Right lobe of liver (tissue), 6 donors: Measurements from ENCODE around the gene MAP4K2. TPM values are rescaled to one million over a fixed set of nuclear protein-coding genes. Genes with fewer than 3 reads are reported as not detected.
A peak's percentile ranks its signal among the peaks of the same experiment; 100 is the strongest.

ENCODE experiments used
- ATAC-seq, 4 donors: fragments of 200-7000 bp; cut with Tn5 transposase; one replicate each; pipeline ENCODE4 v1.9.1; 2020; ENCODE audit warnings: mild to moderate bottlenecking in 4 of 4, moderate library complexity in 4 of 4
- DNase-seq, 3 donors: peaks; one replicate each; pipeline ENCODE4 v3.0.0-alpha.2; 2020
- H3K27ac ChIP-seq, 3 donors: fragments of 200-600 bp; one replicate each; pipeline ENCODE4 v1.8.0; 2022
- H3K27me3 ChIP-seq, 2 donors: fragments of 200-600 bp; one replicate each; pipeline ENCODE4 v1.8.0; 2022
- H3K36me3 ChIP-seq, 4 donors: fragments of 200-600 bp; sonication (generic) in 1 of 4; one replicate each; pipeline versions ENCODE4 v1.5.1 to v1.8.0; 2017 to 2022; ENCODE audit warnings: control low read depth in 1 of 4
- H3K4me1 ChIP-seq, 4 donors: fragments of 200-600 bp; sonication (generic) in 1 of 4; one replicate each; pipeline versions ENCODE4 v1.5.1 to v1.8.0; 2017 to 2022; ENCODE audit warnings: control low read depth in 1 of 4
- H3K4me3 ChIP-seq, 3 donors: fragments of 200-600 bp; one replicate each; pipeline ENCODE4 v1.8.0; 2022
- H3K9me3 ChIP-seq, 4 donors: fragments of 200-600 bp; sonication (generic) in 1 of 4; one replicate each; pipeline versions ENCODE4 v1.5.1 to v1.8.0; 2017 to 2022; ENCODE audit warnings: control low read depth in 1 of 4
- CTCF ChIP-seq, 4 donors: fragments of 200-600 bp in 3 of 4; fragments of 450-650 bp in 1 of 4; IDR thresholded peaks; one replicate each; pipeline versions ENCODE4 v1.5.1 to v1.8.0; 2016 to 2022; ENCODE audit warnings: antibody characterized with exemption in 4 of 4, mild to moderate bottlenecking in 2 of 4
- POLR2A ChIP-seq: fragments of 450-650 bp; IDR thresholded peaks from one replicate; pipeline ENCODE4 v1.6.1; 2017; ENCODE audit warnings: antibody characterized with exemption, mild to moderate bottlenecking
- WGBS: methylation state at CpG from one replicate; pipeline ENCODE4 v1.1.6; 2018; ENCODE audit warnings: low coverage, low lambda C conversion rate; ENCODE audit not compliant: insufficient coverage; ENCODE audit errors: missing lambda C conversion rate; 5-methylcytosine and 5-hydroxymethylcytosine counted together
- intact Hi-C, 2 donors: fragments of 100-400 bp; cut with DNase I; formaldehyde crosslinking; loops; one replicate each; pipeline versions ENCODE4 v1.11.2 to v1.14.1; 2022
- total RNA-seq, 6 experiments: library from RNA; depleted of rRNA in 2 of 6; stranded (reverse); fragments of >200 nt in 2 of 6; fragmentation: NEBNext Ultra II Directional in 3 of 6; extraction: Animal tissue kit (Norgen Biotek cat#: 25700) in 3 of 6; gene quantifications; one replicate each; pipeline versions ENCODE4 v1.1.0 to v1.2.4, GENCODE V29; 2016 to 2023
- donor health status: DM: no; HTN: yes; CAD: no.
- donor health status: DM: no; HTN: no; CAD: no.
- donor health status: DM: no; HTN: no; CAD: no.
- donor health status: DM: no; HTN: yes; CAD: no.
- donor health status: DM: no; HTN: yes; CAD: no.

MAP4K2 gene
- total RNA-seq, 6 experiments from 2014 or later = 3.4 to 14.7 (median 4.8) TPM

- Histone ChIP-seq H3K36me3 (no peaks in the 10 kb centered on the region), H3K4me1 (no peaks in the 10 kb centered on the region), H3K4me3 (no peak overlapping the region), H3K27ac (no peak overlapping the region), H3K27me3 (no peaks in the 10 kb centered on the region), H3K9me3 (no peaks in the 10 kb centered on the region)
- DNase-seq (peak in 1 of 3 donors; percentile 37), ATAC-seq (no peak)
- WGBS = 81% methylated on average over 7 of the region's 25 CpGs
- intact Hi-C loops = loop anchor here in 1 of 2 donors (5.0 kb wide), 1 partner anchor 47 kb away; no protein-coding TSS in a partner anchor
- TF ChIP-seq CTCF (IDR thresholded peaks at IDR 0.05) (no peak), POLR2A (no peak)
These were observed 12.6 kb downstream of the MAP4K2 start for GRCh38 chr11:64790205-64791095.

GRCh38 chr11:64789331-64790204 lies 13.4 kb downstream of the MAP4K2 start:
- Histone ChIP-seq H3K36me3 (no peaks in the 10 kb centered on the region), H3K4me1 (no peaks in the 10 kb centered on the region), H3K27me3 (no peaks in the 10 kb centered on the region), H3K4me3 (no peak overlapping the region), H3K9me3 (no peaks in the 10 kb centered on the region), H3K27ac (no peak overlapping the region)
- 48% methylated on average over 2 of the region's 15 CpGs for WGBS
- ATAC-seq (no peak), DNase-seq (peak in 1 of 3 donors; percentile 50)
- intact Hi-C loops = loop anchor here (5.0 to 10.0 kb wide), 2 partner anchors 48 to 55 kb away; partner anchors contain the start of gene CDC42BPG (in 1 of the 2)
- no peak for TF ChIP-seq CTCF (IDR thresholded peaks at IDR 0.05)
- TF ChIP-seq POLR2A = no peak

GRCh38 chr11:64788321-64789215 lies 14.4 kb downstream of the MAP4K2 start:
- no peaks in the 10 kb centered on the region for H3K27me3 ChIP-seq
- H3K4me3 ChIP-seq = no peak overlapping the region
- ATAC-seq (no peak), DNase-seq (peak in 1 of 3 donors; percentile 30)
- 72% methylated on average over 3 of the region's 9 CpGs for WGBS
- no peaks in the 10 kb centered on the region for H3K4me1 ChIP-seq
- no peaks in the 10 kb centered on the region for H3K36me3 ChIP-seq
- no peaks in the 10 kb centered on the region for H3K9me3 ChIP-seq
- no peak overlapping the region for H3K27ac ChIP-seq
- TF ChIP-seq POLR2A = no peak
- intact Hi-C loops = loop anchor here in 1 of 2 donors (10.0 kb wide), 1 partner anchor 56 kb away; the partner anchor contains the start of gene CDC42BPG

- intact Hi-C loops = loop anchor here in 1 of 2 donors (10.0 kb wide), 1 partner anchor 57 kb away; the partner anchor contains the start of gene CDC42BPG
These were observed 15.3 kb downstream of the MAP4K2 start for GRCh38 chr11:64787526-64788320.

More at GRCh38 chr11:64787526-64788320, 15.3 kb downstream of the MAP4K2 start:
- DNase-seq = peak; percentile 71 to 75 (median 71)
- TF ChIP-seq POLR2A (no peak), CTCF (IDR thresholded peaks at IDR 0.05) (peak; percentile 66 to 77 (median 72))
- WGBS = 54% methylated on average over 5 of the region's 15 CpGs
- Histone ChIP-seq H3K4me3 (no peak overlapping the region), H3K4me1 (no peaks in the 10 kb centered on the region), H3K9me3 (no peaks in the 10 kb centered on the region), H3K27me3 (no peaks in the 10 kb centered on the region), H3K27ac (no peak overlapping the region), H3K36me3 (no peaks in the 10 kb centered on the region)
- peak; percentile 76 to 84 (median 84) for ATAC-seq
